H1 (cell line): ENCODE data around the gene NR2E1. TPM values are rescaled to one million over a fixed set of nuclear protein-coding genes. Genes with fewer than 3 reads are reported as not detected.

Source experiments
- CTCF ChIA-PET: fragments of 300-600 bp; sonication (Branson Sonifier 250); formaldehyde crosslinking; loops from one replicate; lab custom pipeline; 2021; ENCODE audit not compliant: partially characterized antibody; lab: Charles Lee
- POLR2A ChIA-PET: fragments of 300-600 bp; sonication (Branson Sonifier 250); formaldehyde crosslinking; loops from one replicate; lab custom pipeline; 2021; ENCODE audit warnings: inconsistent platforms; ENCODE audit not compliant: partially characterized antibody; lab: Charles Lee
- DNase-seq, 2 experiments: peaks; one replicate each; pipeline versions ENCODE4 v3.0.0 to v3.0.0-alpha.2; 2010 to 2022; ENCODE audit warnings: low spot score in 2 of 2, low read depth in 1 of 2, mixed read lengths in 1 of 2
- FAIRE-seq: peaks from 2 replicates; lab custom pipeline; 2011; peaks lifted over from hg19 to GRCh38; lab: Jason Lieb, UNC
- H2AFZ ChIP-seq: 2 replicates; pipeline ENCODE4 v1.8.1; 2012; ENCODE audit warnings: low read length, inconsistent platforms
- H2AK5ac ChIP-seq: 2 replicates; pipeline ENCODE4 v1.6.1; 2013; ENCODE audit warnings: low read depth, low read length
- H2BK120ac ChIP-seq: replicated peaks from 2 replicates; pipeline ENCODE3; 2013; ENCODE audit warnings: low read depth, low read length, inconsistent platforms
- H2BK12ac ChIP-seq: 2 replicates; pipeline ENCODE4 v1.6.1; 2013; ENCODE audit warnings: low read depth, low read length
- H2BK15ac ChIP-seq: 2 replicates; pipeline ENCODE4 v1.6.1; 2013; ENCODE audit warnings: low read length
- H2BK20ac ChIP-seq: 2 replicates; pipeline ENCODE4 v1.6.1; 2013; ENCODE audit warnings: low read length
- H2BK5ac ChIP-seq: 2 replicates; pipeline ENCODE4 v1.6.1; 2013; ENCODE audit warnings: low read depth, low read length
- H3K14ac ChIP-seq: 2 replicates; pipeline ENCODE4 v1.6.1; 2013; ENCODE audit warnings: inconsistent platforms; ENCODE audit not compliant: insufficient read length
- H3K18ac ChIP-seq: 2 replicates; pipeline ENCODE4 v1.6.1; 2013; ENCODE audit warnings: low read length; ENCODE audit errors: extremely low read depth
- H3K23ac ChIP-seq: 2 replicates; pipeline ENCODE4 v1.6.1; 2013; ENCODE audit warnings: inconsistent platforms; ENCODE audit not compliant: insufficient read length
- H3K23me2 ChIP-seq: 2 replicates; pipeline ENCODE4 v1.6.1; 2013; ENCODE audit warnings: low read depth, low read length
- H3K27ac ChIP-seq: 2 replicates; pipeline ENCODE4 v1.6.1; 2011; ENCODE audit warnings: low read depth, low read length, inconsistent platforms
- H3K27me3 ChIP-seq, 4 experiments: replicated peaks in 1 of 4; 1 replicate in 1 of 4; 2 replicates in 3 of 4; pipeline versions ENCODE4 v1.6.1 to v1.8.1; 2011 to 2013; ENCODE audit warnings: low read length in 3 of 4, mild to moderate bottlenecking in 3 of 4, inconsistent platforms in 2 of 4, mixed read lengths in 2 of 4, moderate library complexity in 1 of 4; ENCODE audit not compliant: control insufficient read depth in 3 of 4, insufficient read depth in 3 of 4; ENCODE audit errors: extremely low read depth in 1 of 4
- H3K36me3 ChIP-seq, 4 experiments: 2 replicates each; pipeline versions ENCODE4 v1.6.1 to v1.8.1; 2011 to 2013; ENCODE audit warnings: mild to moderate bottlenecking in 4 of 4, low read length in 3 of 4, moderate library complexity in 2 of 4, control low read depth in 1 of 4, inconsistent platforms in 1 of 4; ENCODE audit not compliant: insufficient read depth in 4 of 4, control insufficient read depth in 2 of 4
- H3K4ac ChIP-seq: replicated peaks from 2 replicates; pipeline ENCODE3; 2013; ENCODE audit warnings: low read length, low read depth, mixed read lengths, inconsistent platforms; ENCODE audit not compliant: insufficient read length
- H3K4me1 ChIP-seq, 4 experiments: replicated peaks in 1 of 4; 1 replicate in 1 of 4; 2 replicates in 3 of 4; pipeline versions ENCODE4 v1.6.1 to v1.8.1; 2011 to 2013; ENCODE audit warnings: low read length in 3 of 4, inconsistent platforms in 2 of 4, mixed read lengths in 1 of 4; ENCODE audit not compliant: insufficient read depth in 4 of 4, control insufficient read depth in 3 of 4
- H3K4me2 ChIP-seq, 2 experiments: 2 replicates each; pipeline versions ENCODE4 v1.6.1 to v1.8.1; 2011 to 2013; ENCODE audit warnings: low read depth in 2 of 2, low read length in 2 of 2, control low read depth in 1 of 2, inconsistent platforms in 1 of 2, mild to moderate bottlenecking in 1 of 2; ENCODE audit not compliant: insufficient read depth in 1 of 2
- H3K4me3 ChIP-seq, 4 experiments: fragments of 200-600, 300-600 bp in 1 of 4; sonication (generic), shearing (Covaris generic), sonication (Bioruptor Twin) in 1 of 4; 2 replicates each; pipeline versions ENCODE4 v1.5.1 to v1.8.1; 2011 to 2016; ENCODE audit warnings: low read length in 4 of 4, low read depth in 3 of 4, control low read depth in 2 of 4, inconsistent platforms in 2 of 4, mild to moderate bottlenecking in 2 of 4, mixed read lengths in 1 of 4, moderate library complexity in 1 of 4; ENCODE audit not compliant: insufficient read depth in 2 of 4; ENCODE audit errors: extremely low read depth in 1 of 4
- H3K56ac ChIP-seq: replicated peaks from 2 replicates; pipeline ENCODE3; 2013; ENCODE audit warnings: low read depth, mild to moderate bottlenecking, mixed read lengths, low read length, inconsistent platforms; ENCODE audit not compliant: insufficient read length
- H3K79me1 ChIP-seq: 2 replicates; pipeline ENCODE4 v1.6.1; 2013; ENCODE audit warnings: low read depth, low read length, control low read depth
- H3K79me2 ChIP-seq, 2 experiments: 2 replicates each; pipeline versions ENCODE4 v1.6.1 to v1.8.1; 2012 to 2013; ENCODE audit warnings: low read length in 2 of 2, mild to moderate bottlenecking in 2 of 2, inconsistent platforms in 1 of 2; ENCODE audit not compliant: insufficient read depth in 2 of 2, control insufficient read depth in 1 of 2
- H3K9ac ChIP-seq, 4 experiments: replicated peaks in 1 of 4; 1 replicate in 1 of 4; 2 replicates in 3 of 4; pipeline versions ENCODE4 v1.6.1 to v1.8.1; 2011 to 2013; ENCODE audit warnings: low read depth in 3 of 4, low read length in 3 of 4, control low read depth in 2 of 4, mild to moderate bottlenecking in 2 of 4, moderate library complexity in 2 of 4, inconsistent platforms in 1 of 4; ENCODE audit errors: extremely low read depth in 1 of 4
- H3K9me3 ChIP-seq, 2 experiments: 2 replicates each; pipeline versions ENCODE4 v1.6.1 to v1.8.1; 2012 to 2013; ENCODE audit warnings: mild to moderate bottlenecking in 2 of 2, moderate library complexity in 2 of 2, control low read depth in 1 of 2, inconsistent platforms in 1 of 2, low read depth in 1 of 2, low read length in 1 of 2, mixed read lengths in 1 of 2; ENCODE audit not compliant: insufficient read depth in 2 of 2
- H4K20me1 ChIP-seq, 2 experiments: replicated peaks in 1 of 2; 2 replicates each; pipeline versions ENCODE3 to v1.8.1; 2011 to 2013; ENCODE audit warnings: inconsistent platforms in 2 of 2, low read length in 2 of 2, mild to moderate bottlenecking in 1 of 2; ENCODE audit not compliant: insufficient read depth in 2 of 2, control insufficient read depth in 1 of 2
- H4K5ac ChIP-seq: 2 replicates; pipeline ENCODE4 v1.6.1; 2013; ENCODE audit warnings: low read length, low read depth, mixed read lengths, inconsistent platforms; ENCODE audit not compliant: insufficient read length
- H4K8ac ChIP-seq: 2 replicates; pipeline ENCODE4 v1.8.0; 2013; ENCODE audit warnings: mild to moderate bottlenecking, moderate library complexity, low read length, inconsistent platforms; ENCODE audit not compliant: insufficient read depth; ENCODE audit errors: extremely low read depth
- H4K91ac ChIP-seq: replicated peaks from 2 replicates; pipeline ENCODE3; 2013; ENCODE audit warnings: low read length, mixed read lengths, inconsistent platforms; ENCODE audit not compliant: insufficient read length
- CTCF ChIP-seq, 3 experiments: IDR thresholded peaks; 1 replicate in 2 of 3; 2 replicates in 1 of 3; pipeline versions ENCODE4 v1.5.1 to v1.6.1; 2011; ENCODE audit warnings: low read length in 3 of 3, mild to moderate bottlenecking in 3 of 3, inconsistent platforms in 2 of 3, low read depth in 1 of 3, moderate library complexity in 1 of 3; ENCODE audit not compliant: insufficient read depth in 1 of 3; ENCODE audit errors: control extremely low read depth in 1 of 3
- E2F6 ChIP-seq: IDR thresholded peaks from 2 replicates; pipeline ENCODE4 v1.6.1; 2012; ENCODE audit warnings: inconsistent platforms
- FOSL1 ChIP-seq: IDR thresholded peaks from 2 replicates; pipeline ENCODE4 v1.6.1; 2011; ENCODE audit warnings: mild to moderate bottlenecking, low read depth, low read length, moderate library complexity; ENCODE audit not compliant: insufficient read depth
- KDM4A ChIP-seq: IDR thresholded peaks from one replicate; pipeline ENCODE4 v1.7.1; 2012; ENCODE audit warnings: low read depth, mild to moderate bottlenecking, moderate library complexity, low read length, inconsistent platforms; ENCODE audit not compliant: severe bottlenecking
- POLR2AphosphoS5 ChIP-seq: IDR thresholded peaks from 2 replicates; pipeline ENCODE4 v1.6.1; 2011; ENCODE audit warnings: low read depth, low read length
- POU5F1 ChIP-seq: IDR thresholded peaks from 2 replicates; pipeline ENCODE4 v1.6.1; 2011; ENCODE audit warnings: low read depth, mild to moderate bottlenecking, low read length, moderate library complexity
- RAD21 ChIP-seq, 2 experiments: IDR thresholded peaks in 1 of 2; conservative IDR thresholded peaks in 1 of 2; 2 replicates each; pipeline ENCODE4 v1.6.1; 2011; ENCODE audit warnings: low read depth in 2 of 2, low read length in 2 of 2, improper control_type of control experiment in 1 of 2, inconsistent platforms in 1 of 2, mild to moderate bottlenecking in 1 of 2, moderate library complexity in 1 of 2
- SIRT6 ChIP-seq: IDR thresholded peaks from one replicate; pipeline ENCODE4 v1.7.1; 2012; ENCODE audit warnings: low read length, inconsistent platforms
- SP1 ChIP-seq: IDR thresholded peaks from 2 replicates; pipeline ENCODE4 v1.6.1; 2011; ENCODE audit warnings: low read depth, low read length
- SP4 ChIP-seq: IDR thresholded peaks from 2 replicates; pipeline ENCODE4 v1.6.1; 2012; ENCODE audit warnings: low read length, inconsistent platforms
- TBP ChIP-seq: IDR thresholded peaks from 2 replicates; pipeline ENCODE4 v1.6.1; 2011; ENCODE audit warnings: low read depth, low read length, improper control_type of control experiment
- WGBS, 2 experiments: shearing (Covaris generic) in 1 of 2; methylation state at CpG; one replicate each; pipeline versions ENCODE4 v1.1.6 to v1.1.7; 2013 to 2015; ENCODE audit warnings: low lambda C conversion rate in 2 of 2, mixed read lengths in 2 of 2, inconsistent platforms in 1 of 2, low coverage in 1 of 2, missing lambda C conversion rate in 1 of 2; ENCODE audit not compliant: insufficient replicate concordance in 2 of 2, insufficient coverage in 1 of 2, insufficient read length in 1 of 2; ENCODE audit errors: extremely low coverage in 1 of 2, missing lambda C conversion rate in 1 of 2; 5-methylcytosine and 5-hydroxymethylcytosine counted together
- polyA plus RNA-seq, 7 experiments: library from polyadenylated mRNA; depleted of rRNA in 3 of 7; stranded (reverse) in 5 of 7; unstranded in 2 of 7; fragments of >200 nt in 5 of 7; fragments of 200-250 nt in 2 of 7; gene quantifications; 1 replicate in 5 of 7; 2 replicates in 1 of 7; 4 replicates in 1 of 7; pipeline versions ENCODE4 v1.2.1 to v1.2.3, GENCODE V29; 2011 to 2013; ENCODE audit warnings: missing spikeins in 2 of 7, mixed read lengths in 2 of 7
- total RNA-seq: library from RNA; stranded (reverse); fragmentation: NEBNext Ultra II Directional; extraction: Animal tissue kit (Norgen Biotek cat#: 25700); gene quantifications from 2 replicates; pipeline ENCODE4 v1.2.1, GENCODE V29; 2021

NR2E1 gene
- total and polyA plus RNA-seq, 2 of the 8 experiments (the other 6 are each of a cell fraction or from before 2014, with no cell fraction given): not detected

- WGBS, 2 experiments: 3% methylated on average over 5 of the region's 45 CpGs; no CpG with 5 or more reads in 1 of the 2 experiments
- Histone ChIP-seq H4K91ac (no peak overlapping the region), H3K27ac (no peak overlapping the region), H4K5ac (no peak overlapping the region), H3K4me2 (peak overlapping the region; percentile 78 to 80), H3K4me3 (peak overlapping the region; percentile 17 to 63 (median 54); a peak in 5 of 8 replicates), H3K9ac (no peak overlapping the region), H3K9me3 (no peaks in the 10 kb centered on the region), H4K8ac (no peak overlapping the region), H3K23me2 (peaks cover 14% of the 10 kb centered on the region), H3K4me1 (peaks cover 0 to 34% (median 23%) of the 10 kb centered on the region in 4 experiments; a peak in 6 of 7 replicates), H2BK12ac (no peak overlapping the region), H3K56ac (no peak overlapping the region), H2BK15ac (no peak overlapping the region), H2BK20ac (no peak overlapping the region), H4K20me1 (peaks cover 8 to 21% of the 10 kb centered on the region in 2 experiments), H3K36me3 (peaks cover 0 to 5% (median 0%) of the 10 kb centered on the region in 4 experiments; a peak in 1 of 8 replicates), H3K79me1 (0 out of 2 replicates have a peak, but pooled peaks cover 2% of the 10 kb centered on the region), H2AFZ (no peak overlapping the region), H2AK5ac (no peak overlapping the region), H3K4ac (no peak overlapping the region), H2BK120ac (no peak overlapping the region), H2BK5ac (no peak overlapping the region), H3K23ac (no peak overlapping the region), H3K18ac (no peak overlapping the region), H3K27me3 (peaks cover 92 to 99% (median 99%) of the 10 kb centered on the region in 4 experiments), H3K79me2 (no peaks in the 10 kb centered on the region), H3K14ac (no peak overlapping the region)
- no peak for DNase-seq
- POLR2A ChIA-PET: interaction anchor here (1.4 kb wide), 1 partner anchor 47 kb away, joined by 6 read pairs; no protein-coding TSS in a partner anchor
- no peak for FAIRE-seq
- CTCF ChIA-PET: interaction anchor here (1.4 to 3.0 kb wide), 4 partner anchors 11 to 58 kb away, joined by 3 to 12 read pairs (median 6); no protein-coding TSS in a partner anchor
- TF ChIP-seq CTCF (IDR thresholded peaks at IDR 0.05; ENCODE audit: control extremely low read depth in 1 of 3, insufficient read depth in 1 of 3, low read depth in 1 of 3, low read length in 3 of 3): no peak
- no peak for TF ChIP-seq RAD21 (IDR thresholded peaks at IDR 0.05 in 1 of 2, conservative IDR thresholded peaks at IDR 0.05 in 1 of 2; ENCODE audit: low read depth in 2 of 2, low read length in 2 of 2)
- no peak for TF ChIP-seq TBP
- no peak for TF ChIP-seq KDM4A
- TF ChIP-seq POLR2AphosphoS5: no peak
- no peak for TF ChIP-seq SP4
- no peak for TF ChIP-seq SIRT6
- no peak for TF ChIP-seq POU5F1
- no peak for TF ChIP-seq E2F6
- TF ChIP-seq SP1: no peak
- no peak for TF ChIP-seq FOSL1
Measured at GRCh38 chr6:108118359-108118724, 47.5 kb upstream of the NR2E1 start.
